Measurements from ENCODE around the gene KATNB1. TPM values are rescaled to one million over a fixed set of nuclear protein-coding genes. Genes with fewer than 3 reads are reported as not detected.
A peak's percentile ranks its signal among the peaks of the same experiment; 100 is the strongest.

Gene KATNB1
- total RNA-seq, 4 donors from 2014 or later, result 11.4 to 27.6 (median 26.1) TPM

GRCh38 chr16:57755726-57756423, 20.3 kb downstream of the KATNB1 start:
- 77 to 85% methylated on average over 18 of the region's 18 CpGs for WGBS, 2 donors
- intact Hi-C loops (cut with DNase I), result loop anchor here (2.0 to 5.0 kb wide), 2 partner anchors 107 to 246 kb away; partner anchors contain the start of genes USB1 and ZNF319
- H3K27me3 ChIP-seq, result no peaks in the 10 kb centered on the region
- no peaks in the 10 kb centered on the region for H3K9me3 ChIP-seq
- H3K4me1 ChIP-seq, result peaks cover 0 to 4% of the 10 kb centered on the region in 2 donors
- TF ChIP-seq POLR2A (IDR thresholded peaks at IDR 0.05) (no peak), CTCF (IDR thresholded peaks at IDR 0.05) (no peak)
- H3K4me3 ChIP-seq (replicated peaks in 1 of 3), result no peak overlapping the region
- peaks cover 11 to 20% of the 10 kb centered on the region in 2 donors for H3K36me3 ChIP-seq
- no peak overlapping the region for H3K27ac ChIP-seq
- no peak for DNase-seq

- Histone ChIP-seq H3K9me3 (no peaks in the 10 kb centered on the region), H3K4me3 (replicated peaks in 1 of 3) (no peak overlapping the region), H3K4me1 (peaks cover 0 to 4% of the 10 kb centered on the region in 2 donors), H3K27ac (no peak overlapping the region), H3K36me3 (peaks cover 19 to 28% of the 10 kb centered on the region in 2 donors), H3K27me3 (no peaks in the 10 kb centered on the region)
- no peak for DNase-seq
- no peak for TF ChIP-seq CTCF (IDR thresholded peaks at IDR 0.05)
- intact Hi-C loops (cut with DNase I), result loop anchor here (2.0 to 5.0 kb wide), 2 partner anchors 106 to 246 kb away; partner anchors contain the start of genes USB1 and ZNF319
- WGBS, 2 donors, result 74 to 75% methylated on average over 9 to 10 of the region's 15 CpGs
These were observed 21.1 kb downstream of the KATNB1 start for GRCh38 chr16:57756424-57757325.

- Histone ChIP-seq H3K4me3 (replicated peaks in 1 of 3) (no peak overlapping the region), H3K27ac (peak overlapping the region in 2 of 3 donors; percentile 43 to 45), H3K4me1 (peaks cover 0 to 4% of the 10 kb centered on the region in 2 donors), H3K27me3 (no peaks in the 10 kb centered on the region), H3K9me3 (no peaks in the 10 kb centered on the region), H3K36me3 (peaks cover 22 to 33% of the 10 kb centered on the region in 2 donors)
- 65 to 70% methylated on average over 7 to 10 of the region's 11 CpGs for WGBS, 2 donors
- DNase-seq, result peak; percentile 83 to 90
- intact Hi-C loops (cut with DNase I), result loop anchor here (2.0 to 5.0 kb wide), 2 partner anchors 105 to 245 kb away; partner anchors contain the start of genes USB1 and ZNF319
- TF ChIP-seq POLR2A (IDR thresholded peaks at IDR 0.05) (no peak), CTCF (IDR thresholded peaks at IDR 0.05) (peak; percentile 89 to 96 (median 93))
These were observed 21.8 kb downstream of the KATNB1 start for GRCh38 chr16:57757326-57757786.

GRCh38 chr16:57757883-57758282, 22.3 kb downstream of the KATNB1 start:
- TF ChIP-seq CTCF (IDR thresholded peaks at IDR 0.05) (no peak), POLR2A (IDR thresholded peaks at IDR 0.05) (no peak)
- peaks cover 22 to 33% of the 10 kb centered on the region in 2 donors for H3K36me3 ChIP-seq
- intact Hi-C loops (cut with DNase I), result loop anchor here (2.0 to 5.0 kb wide), 2 partner anchors 105 to 244 kb away; partner anchors contain the start of genes USB1 and ZNF319
- no peak overlapping the region for H3K4me3 ChIP-seq (replicated peaks in 1 of 3)
- H3K9me3 ChIP-seq, result no peaks in the 10 kb centered on the region
- H3K4me1 ChIP-seq, result peaks cover 0 to 4% of the 10 kb centered on the region in 2 donors
- DNase-seq, result no peak
- peak overlapping the region in 2 of 3 donors; percentile 43 to 45 for H3K27ac ChIP-seq
- H3K27me3 ChIP-seq, result no peaks in the 10 kb centered on the region
- 93 to 95% methylated on average over 7 of the region's 7 CpGs for WGBS, 2 donors

Data from thyroid gland (tissue), 4 donors.